Suppressor macrophage treated with lipopolysaccharide for 4 hours (primary cell): ENCODE results near the gene SOST.

Source experiments
- DNase-seq: peaks from one replicate; pipeline ENCODE4 v3.0.0-alpha.2; 2020

Gene SOST

GRCh38 chr17:43774304-43775250, 16.0 kb upstream of the SOST start:
- no peak for DNase-seq

- DNase-seq: peak; percentile 60
Measured at GRCh38 chr17:43772877-43773648, 14.5 kb upstream of the SOST start.

GRCh38 chr17:43771463-43771862, 12.9 kb upstream of the SOST start:
- no peak for DNase-seq

GRCh38 chr17:43770957-43771356, 12.4 kb upstream of the SOST start:
- no peak for DNase-seq

GRCh38 chr17:43769859-43770258, 11.3 kb upstream of the SOST start:
- DNase-seq: no peak

- DNase-seq: no peak
Measured at GRCh38 chr17:43769426-43769825, 10.8 kb upstream of the SOST start.

- DNase-seq: no peak
Measured at GRCh38 chr17:43768943-43769342, 10.4 kb upstream of the SOST start.

GRCh38 chr17:43768382-43768781, 9.8 kb upstream of the SOST start:
- DNase-seq: peak; percentile 89

- no peak for DNase-seq
Measured at GRCh38 chr17:43767713-43768059, 9.1 kb upstream of the SOST start.

- no peak for DNase-seq
Measured at GRCh38 chr17:43767053-43767712, 8.6 kb upstream of the SOST start.

GRCh38 chr17:43766413-43767052, 7.9 kb upstream of the SOST start:
- peak; percentile 74 for DNase-seq

- peak; percentile 94 for DNase-seq
Measured at GRCh38 chr17:43760254-43760852, 1.8 kb upstream of the SOST start.

- DNase-seq: no peak
Measured at GRCh38 chr17:43759836-43760235, 1.2 kb upstream of the SOST start.

GRCh38 chr17:43758086-43758485, 505 bp downstream of the SOST start:
- DNase-seq: no peak

- DNase-seq: no peak
Measured at GRCh38 chr17:43757171-43757660, 1.4 kb downstream of the SOST start.

GRCh38 chr17:43756201-43756600, 2.4 kb downstream of the SOST start:
- no peak for DNase-seq

- DNase-seq: no peak
Measured at GRCh38 chr17:43755389-43755875, 3.2 kb downstream of the SOST start.

- no peak for DNase-seq
Measured at GRCh38 chr17:43754947-43755346, 3.6 kb downstream of the SOST start.

GRCh38 chr17:43753493-43754129, 5.0 kb downstream of the SOST start:
- peak; percentile 46 for DNase-seq

GRCh38 chr17:43750153-43750552, 8.4 kb downstream of the SOST start:
- no peak for DNase-seq

GRCh38 chr17:43745541-43745940, 13.1 kb downstream of the SOST start:
- DNase-seq: no peak

- no peak for DNase-seq
Measured at GRCh38 chr17:43741636-43742035, 17.0 kb downstream of the SOST start.
